Esophagus muscularis mucosa (tissue), 4 donors: Measurements from ENCODE around the gene IMP4.
A peak's percentile ranks its signal among the peaks of the same experiment; 100 is the strongest.

Experiments used
- EP300 ChIP-seq: sonication (generic); formaldehyde crosslinking; IDR thresholded peaks from one replicate; pipeline ENCODE4 v1.6.1; 2017; ENCODE audit warnings: antibody characterized with exemption
- POLR2A ChIP-seq: fragments of 450-650 bp; IDR thresholded peaks from one replicate; pipeline ENCODE4 v1.6.1; 2017; ENCODE audit warnings: antibody characterized with exemption, moderate library complexity, mild to moderate bottlenecking, low read depth
- TF ChIP-seq, protein P1 (sequence below), 3 experiments: fragments of 200-600 bp in 2 of 3; fragments of 450-650 bp in 1 of 3; sonication (generic) in 2 of 3; IDR thresholded peaks; one replicate each; pipeline ENCODE4 v1.5.1; 2017 to 2019; ENCODE audit warnings: antibody characterized with exemption in 3 of 3, mild to moderate bottlenecking in 2 of 3, moderate library complexity in 1 of 3

DNA sequence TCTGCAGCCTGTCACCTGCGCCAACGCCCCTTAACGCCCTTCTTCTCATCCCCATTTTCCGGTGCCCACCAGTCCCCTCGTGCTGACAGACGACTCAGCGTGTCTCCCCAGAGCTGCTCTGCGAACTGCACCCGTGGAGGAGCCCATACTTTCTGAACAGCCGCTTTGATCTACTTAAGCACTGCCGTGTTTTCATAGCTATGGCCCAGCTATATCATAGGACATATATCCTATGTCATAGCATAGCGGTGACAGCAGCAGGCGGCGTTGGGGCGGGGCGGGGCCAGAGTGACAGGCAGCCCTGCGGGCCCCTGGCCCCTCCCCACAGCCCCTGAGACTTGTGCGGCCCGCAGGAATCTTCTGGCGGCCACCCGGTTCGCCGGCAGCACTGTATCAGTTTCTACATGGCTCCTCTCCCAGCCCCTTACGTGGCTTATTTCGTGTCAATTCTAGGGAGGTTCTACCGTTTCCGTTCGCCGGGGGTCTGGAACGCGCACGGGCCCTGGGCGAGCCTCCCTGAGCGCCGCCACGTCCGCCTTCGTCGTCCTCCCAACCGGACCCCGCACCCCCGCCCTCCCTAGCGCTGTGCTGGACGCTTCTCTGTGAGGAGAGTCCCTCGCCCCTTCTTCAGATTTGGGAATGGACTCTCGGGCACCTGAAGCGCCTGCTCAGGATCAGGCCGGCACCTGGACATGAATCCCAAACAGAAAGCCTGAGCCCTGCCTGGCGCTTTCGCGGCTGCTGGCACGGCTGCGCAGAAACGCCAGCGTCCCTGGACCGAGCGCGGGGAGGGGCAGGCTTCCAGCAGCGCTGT, 48.6 kb downstream of the IMP4 start:
- TF ChIP-seq, protein P1, sequence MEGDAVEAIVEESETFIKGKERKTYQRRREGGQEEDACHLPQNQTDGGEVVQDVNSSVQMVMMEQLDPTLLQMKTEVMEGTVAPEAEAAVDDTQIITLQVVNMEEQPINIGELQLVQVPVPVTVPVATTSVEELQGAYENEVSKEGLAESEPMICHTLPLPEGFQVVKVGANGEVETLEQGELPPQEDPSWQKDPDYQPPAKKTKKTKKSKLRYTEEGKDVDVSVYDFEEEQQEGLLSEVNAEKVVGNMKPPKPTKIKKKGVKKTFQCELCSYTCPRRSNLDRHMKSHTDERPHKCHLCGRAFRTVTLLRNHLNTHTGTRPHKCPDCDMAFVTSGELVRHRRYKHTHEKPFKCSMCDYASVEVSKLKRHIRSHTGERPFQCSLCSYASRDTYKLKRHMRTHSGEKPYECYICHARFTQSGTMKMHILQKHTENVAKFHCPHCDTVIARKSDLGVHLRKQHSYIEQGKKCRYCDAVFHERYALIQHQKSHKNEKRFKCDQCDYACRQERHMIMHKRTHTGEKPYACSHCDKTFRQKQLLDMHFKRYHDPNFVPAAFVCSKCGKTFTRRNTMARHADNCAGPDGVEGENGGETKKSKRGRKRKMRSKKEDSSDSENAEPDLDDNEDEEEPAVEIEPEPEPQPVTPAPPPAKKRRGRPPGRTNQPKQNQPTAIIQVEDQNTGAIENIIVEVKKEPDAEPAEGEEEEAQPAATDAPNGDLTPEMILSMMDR (IDR thresholded peaks at IDR 0.05), result no peak
- TF ChIP-seq POLR2A, result peak; percentile 22
- TF ChIP-seq EP300, result no peak
